ENCODE data around the gene ABCG1. TPM values are rescaled to one million over a fixed set of nuclear protein-coding genes. Genes with fewer than 3 reads are reported as not detected.

The ABCG1 gene
- total and polyA plus RNA-seq, 12 donors: 5.5 to 26.2 (median 14.6) TPM

DNA sequence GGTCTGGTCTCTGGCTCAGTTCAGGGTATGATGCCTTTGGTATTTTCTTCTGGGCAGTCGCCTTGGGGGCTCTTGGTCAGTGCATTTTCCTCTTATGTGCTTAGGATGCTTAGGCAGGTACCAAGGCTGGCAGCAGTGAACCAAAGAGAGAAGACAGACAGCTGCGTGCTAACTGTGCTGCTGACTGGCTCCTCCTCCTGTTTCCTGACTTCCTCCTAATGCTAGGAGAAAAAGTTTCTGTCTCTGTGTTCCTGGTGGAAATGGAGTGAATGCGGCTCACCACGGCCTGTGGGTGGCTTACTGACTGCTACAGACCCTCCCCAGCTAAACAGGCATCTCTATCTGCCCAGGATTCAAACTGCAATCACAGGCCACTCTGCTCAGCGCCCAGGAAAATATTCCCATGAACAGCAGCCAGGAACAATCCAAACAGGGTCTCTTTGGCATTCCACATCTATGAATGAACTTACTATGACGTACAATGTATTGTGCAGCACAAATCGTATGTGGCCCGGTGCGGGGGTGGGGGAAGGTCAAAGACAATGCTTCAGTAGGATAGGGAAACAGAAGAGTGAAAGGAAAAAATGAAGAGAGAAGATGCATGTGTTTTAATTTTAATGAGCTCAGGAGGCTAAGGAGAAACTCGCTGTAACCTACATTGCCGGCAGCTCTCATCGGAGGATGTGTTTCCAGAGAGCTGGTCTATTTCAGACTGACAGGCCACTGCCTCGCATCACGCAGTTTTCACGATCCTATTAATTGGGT, 2.8 kb downstream of the ABCG1 start:
- Histone ChIP-seq H3K27me3 (peaks cover 0 to 10% (median 0%) of the 10 kb centered on the region in 7 donors), H3K4me3 (peak overlapping the region in 4 of 10 donors; percentile 3 to 15 (median 8)), H3K4me1 (peaks cover 3 to 43% (median 35%) of the 10 kb centered on the region in 9 donors), H3K9me3 (no peaks in the 10 kb centered on the region), H3K27ac (peak overlapping the region in 9 of 10 donors; percentile 23 to 93 (median 79)), H3K36me3 (peaks cover 0 to 14% (median 0%) of the 10 kb centered on the region in 9 donors)
- peak in 6 of 8 donors; percentile 20 to 65 (median 44) for ATAC-seq
- TF ChIP-seq CTCF (IDR thresholded peaks at IDR 0.05): no peak
- DNase-seq: peak in 1 of 2 donors; percentile 60
- intact Hi-C loops (cut with DNase I): loop anchor here in 3 of 10 donors (2.0 to 5.0 kb wide), 4 partner anchors 36 to 54 kb away; no protein-coding TSS in a partner anchor
- WGBS, 2 donors: 29 to 36% methylated on average over 15 of the region's 15 CpGs

- H3K27ac ChIP-seq: peak overlapping the region in 9 of 10 donors; percentile 23 to 93 (median 79)
- no peaks in the 10 kb centered on the region for H3K9me3 ChIP-seq
- H3K27me3 ChIP-seq: peaks cover 0 to 10% (median 0%) of the 10 kb centered on the region in 7 donors
- peaks cover 3 to 47% (median 38%) of the 10 kb centered on the region in 9 donors for H3K4me1 ChIP-seq
- H3K36me3 ChIP-seq: peaks cover 0 to 20% (median 0%) of the 10 kb centered on the region in 9 donors
- peak overlapping the region in 2 of 10 donors; percentile 3 to 15 for H3K4me3 ChIP-seq
- intact Hi-C loops (cut with DNase I): loop anchor here in 2 of 10 donors (5.0 kb wide), 2 partner anchors 35 to 55 kb away; no protein-coding TSS in a partner anchor
- ATAC-seq (no peak), DNase-seq (no peak)
- no peak for TF ChIP-seq CTCF (IDR thresholded peaks at IDR 0.05)
- 83 to 88% methylated on average over 6 of the region's 6 CpGs for WGBS, 2 donors
These were observed 3.4 kb downstream of the ABCG1 start for GRCh38 chr21:42222386-42222785.

- intact Hi-C loops (cut with DNase I): loop anchor here in 2 of 10 donors (5.0 kb wide), 2 partner anchors 34 to 56 kb away; no protein-coding TSS in a partner anchor
- Histone ChIP-seq H3K27me3 (peaks cover 0 to 10% (median 0%) of the 10 kb centered on the region in 7 donors), H3K36me3 (peaks cover 0 to 22% (median 0%) of the 10 kb centered on the region in 9 donors), H3K4me3 (no peak overlapping the region), H3K27ac (peak overlapping the region in 2 of 10 donors; percentile 86 to 93), H3K4me1 (peaks cover 3 to 52% (median 43%) of the 10 kb centered on the region in 9 donors), H3K9me3 (no peaks in the 10 kb centered on the region)
- no peak for TF ChIP-seq CTCF (IDR thresholded peaks at IDR 0.05)
- DNase-seq (no peak), ATAC-seq (no peak)
- WGBS, 2 donors: 94% methylated on average over 9 of the region's 9 CpGs
These were observed 4.0 kb downstream of the ABCG1 start for GRCh38 chr21:42222821-42223390.

- peaks cover 0 to 22% (median 0%) of the 10 kb centered on the region in 9 donors for H3K36me3 ChIP-seq
- no peak overlapping the region for H3K4me3 ChIP-seq
- WGBS, 2 donors: 96 to 98% methylated on average over 15 of the region's 15 CpGs
- peaks cover 7 to 57% (median 48%) of the 10 kb centered on the region in 9 donors for H3K4me1 ChIP-seq
- no peak overlapping the region for H3K27ac ChIP-seq
- H3K27me3 ChIP-seq: no peaks in the 10 kb centered on the region
- no peak for ATAC-seq
- DNase-seq: no peak
- H3K9me3 ChIP-seq: no peaks in the 10 kb centered on the region
- no peak for TF ChIP-seq CTCF (IDR thresholded peaks at IDR 0.05)
- intact Hi-C loops (cut with DNase I): loop anchor here in 2 of 10 donors (5.0 kb wide), 2 partner anchors 33 to 57 kb away; no protein-coding TSS in a partner anchor
These were observed 5.1 kb downstream of the ABCG1 start for GRCh38 chr21:42223826-42224575.

All from heart right ventricle (tissue), 16 donors.